Sigmoid colon (tissue), 3 donors: ENCODE data around the gene PATJ.

Source experiments
- CTCF ChIP-seq, 4 experiments: fragments of 450-650 bp in 3 of 4; fragments of 200-600 bp in 1 of 4; IDR thresholded peaks; one replicate each; pipeline ENCODE4 v1.5.1; 2016 to 2019; ENCODE audit warnings: antibody characterized with exemption in 4 of 4, mild to moderate bottlenecking in 3 of 4, moderate library complexity in 2 of 4
- POLR2A ChIP-seq, 2 donors: fragments of 450-650 bp; IDR thresholded peaks; one replicate each; pipeline ENCODE4 v1.6.1; 2016; ENCODE audit warnings: antibody characterized with exemption in 2 of 2, mild to moderate bottlenecking in 2 of 2, moderate library complexity in 2 of 2

- TF ChIP-seq POLR2A (IDR thresholded peaks at IDR 0.05) (no peak), CTCF (IDR thresholded peaks at IDR 0.05) (no peak)
Observed at GRCh38 chr1:62025892-62026291, 283.6 kb downstream of the PATJ start.
